CD14-positive monocyte (primary cell): Measurements from ENCODE around the gene ABCB9. TPM values are rescaled to one million over a fixed set of nuclear protein-coding genes. Genes with fewer than 3 reads are reported as not detected.

ENCODE experiments used
- DNase-seq, 3 donors: peaks; one replicate each; pipeline ENCODE4 v3.0.0-alpha.2; 2011 to 2022
- H2AFZ ChIP-seq: 2 replicates; pipeline ENCODE4 v1.6.0; 2012; ENCODE audit warnings: mild to moderate bottlenecking, low read depth, low read length, inconsistent platforms; ENCODE audit not compliant: insufficient read depth, poor library complexity, severe bottlenecking
- H3K27ac ChIP-seq, 2 donors: 1 replicate in 1 of 2; 2 replicates in 1 of 2; pipeline ENCODE4 v1.5.1; 2012 to 2013; ENCODE audit warnings: low read length in 2 of 2, control low read depth in 1 of 2, inconsistent platforms in 1 of 2, low read depth in 1 of 2, mild to moderate bottlenecking in 1 of 2
- H3K27me3 ChIP-seq, 2 donors: one replicate each; pipeline versions ENCODE4 v1.6.0 to v1.6.1; 2011 to 2013; ENCODE audit warnings: low read length in 2 of 2; ENCODE audit not compliant: control insufficient read depth in 2 of 2, insufficient read depth in 2 of 2
- H3K36me3 ChIP-seq, 2 donors: replicated peaks in 1 of 2; 1 replicate in 1 of 2; 2 replicates in 1 of 2; pipeline versions ENCODE4 v1.5.1 to v1.6.1; 2012 to 2013; ENCODE audit warnings: low read length in 2 of 2, control low read depth in 1 of 2, inconsistent platforms in 1 of 2, mild to moderate bottlenecking in 1 of 2; ENCODE audit not compliant: insufficient read depth in 2 of 2, control insufficient read depth in 1 of 2
- H3K4me1 ChIP-seq, 2 donors: 1 replicate in 1 of 2; 2 replicates in 1 of 2; pipeline versions ENCODE4 v1.5.1 to v1.6.1; 2012 to 2013; ENCODE audit warnings: low read length in 2 of 2, control low read depth in 1 of 2, inconsistent platforms in 1 of 2, mild to moderate bottlenecking in 1 of 2, moderate library complexity in 1 of 2; ENCODE audit not compliant: insufficient read depth in 2 of 2, control insufficient read depth in 1 of 2
- H3K4me2 ChIP-seq: replicated peaks from 2 replicates; pipeline ENCODE3; 2012; ENCODE audit warnings: low read length, moderate library complexity, mild to moderate bottlenecking; ENCODE audit not compliant: poor library complexity, severe bottlenecking; ENCODE audit errors: extremely low read depth
- H3K4me3 ChIP-seq, 3 experiments: fragments of 200-600 bp in 1 of 3; sonication (generic) in 1 of 3; replicated peaks in 1 of 3; 1 replicate in 2 of 3; 2 replicates in 1 of 3; pipeline ENCODE4 v1.5.1; 2011 to 2013; ENCODE audit warnings: low read length in 3 of 3, mild to moderate bottlenecking in 3 of 3, control low read depth in 2 of 3, low read depth in 2 of 3, inconsistent platforms in 1 of 3, moderate library complexity in 1 of 3
- H3K79me2 ChIP-seq: 2 replicates; pipeline ENCODE4 v1.6.0; 2012; ENCODE audit warnings: mild to moderate bottlenecking, control low read depth, inconsistent platforms, low read length, moderate library complexity; ENCODE audit not compliant: insufficient read depth
- H3K9ac ChIP-seq: 2 replicates; pipeline ENCODE4 v1.6.0; 2017; ENCODE audit warnings: low read length, mild to moderate bottlenecking; ENCODE audit not compliant: insufficient read depth, poor library complexity, severe bottlenecking
- H3K9me3 ChIP-seq, 2 donors: replicated peaks in 1 of 2; 1 replicate in 1 of 2; 2 replicates in 1 of 2; pipeline versions ENCODE4 v1.5.1 to v1.6.1; 2012 to 2013; ENCODE audit warnings: low read length in 2 of 2, control low read depth in 1 of 2; ENCODE audit not compliant: control insufficient read depth in 1 of 2, insufficient read depth in 1 of 2
- H4K20me1 ChIP-seq: 2 replicates; pipeline ENCODE4 v1.6.0; 2012; ENCODE audit warnings: mild to moderate bottlenecking, low read length, control low read depth, moderate library complexity; ENCODE audit not compliant: insufficient read depth
- H3K27ac Mint-ChIP-seq, 7 donors: one replicate each; pipeline ENCODE4 v1.8.0; 2020; ENCODE audit warnings: mild to moderate bottlenecking in 7 of 7, mixed read lengths in 7 of 7, moderate library complexity in 6 of 7, inconsistent platforms in 2 of 7
- H3K27me3 Mint-ChIP-seq, 3 donors: one replicate each; pipeline ENCODE4 v1.8.0; 2021 to 2022; ENCODE audit warnings: low read depth in 3 of 3, mild to moderate bottlenecking in 3 of 3, mixed read lengths in 3 of 3, moderate library complexity in 3 of 3, inconsistent platforms in 1 of 3
- H3K36me3 Mint-ChIP-seq, 2 donors: one replicate each; pipeline ENCODE4 v1.8.0; 2020; ENCODE audit warnings: mixed read lengths in 2 of 2, inconsistent platforms in 1 of 2, mild to moderate bottlenecking in 1 of 2
- H3K4me1 Mint-ChIP-seq: one replicate; pipeline ENCODE4 v1.8.0; 2020; ENCODE audit warnings: mild to moderate bottlenecking, mixed read lengths
- H3K4me3 Mint-ChIP-seq, 2 donors: one replicate each; pipeline ENCODE4 v1.8.0; 2020; ENCODE audit warnings: mild to moderate bottlenecking in 2 of 2, mixed read lengths in 2 of 2, moderate library complexity in 1 of 2
- H3K9me3 Mint-ChIP-seq, 7 donors: one replicate each; pipeline ENCODE4 v1.8.0; 2020 to 2022; ENCODE audit warnings: mixed read lengths in 7 of 7, mild to moderate bottlenecking in 6 of 7, moderate library complexity in 6 of 7, inconsistent platforms in 2 of 7
- WGBS: methylation state at CpG from one replicate; pipeline ENCODE4 v1.1.5; 2013; ENCODE audit warnings: missing lambda C conversion rate; ENCODE audit not compliant: insufficient coverage; 5-methylcytosine and 5-hydroxymethylcytosine counted together
- intact Hi-C, 2 donors: fragments of 100-400 bp; cut with micrococcal nuclease; formaldehyde crosslinking; loops; one replicate each; pipeline versions ENCODE4 v1.15.0 to v1.15.1; 2023
- polyA plus RNA-seq, 3 donors: library from polyadenylated mRNA; depleted of rRNA in 1 of 3; unstranded in 2 of 3; stranded (reverse) in 1 of 3; fragments of 300-500 nt in 2 of 3; fragments of >200 nt in 1 of 3; fragmentation: Illumina TruSeq in 2 of 3; gene quantifications; 1 replicate in 2 of 3; 2 replicates in 1 of 3; pipeline ENCODE4 v1.2.3, GENCODE V29; 2012 to 2021
- TF ChIP-seq, protein P1 (sequence below): fragments of 200-600 bp; IDR thresholded peaks from one replicate; pipeline ENCODE4 v1.8.0; 2022; ENCODE audit warnings: antibody characterized with exemption, mild to moderate bottlenecking

The ABCB9 gene
- polyA plus RNA-seq, 3 donors, result 0.14 to 1.2 (median 0.22) TPM

DNA sequence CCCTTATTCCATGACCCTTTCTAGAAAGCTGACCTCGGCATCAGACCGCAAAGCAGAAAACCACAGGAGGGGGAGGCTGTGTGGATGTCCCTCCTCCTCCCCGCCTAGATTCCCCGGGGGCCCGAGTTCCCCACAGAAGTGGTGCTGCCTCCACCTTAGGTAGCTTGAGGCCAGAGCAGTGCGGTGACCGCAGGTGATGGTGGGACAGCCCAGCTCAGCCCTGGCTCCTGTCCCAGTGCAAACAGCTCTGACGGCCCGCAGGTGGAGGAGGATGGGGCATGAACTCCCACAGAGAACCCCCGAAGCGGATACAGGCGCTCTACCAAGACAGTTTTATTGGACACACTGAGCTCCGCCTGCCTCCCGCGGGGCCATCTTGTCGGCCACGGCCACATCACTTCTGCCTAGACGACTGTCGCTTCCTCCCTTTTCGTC, 33.7 kb upstream of the ABCB9 start:
- Mint-ChIP-seq H3K36me3 (no peaks in the 10 kb centered on the region), H3K9me3 (no peaks in the 10 kb centered on the region), H3K4me3 (no peak overlapping the region), H3K27me3 (peaks cover 0 to 7% (median 2%) of the 10 kb centered on the region in 3 donors), H3K27ac (peak overlapping the region in 1 of 7 donors; percentile 49), H3K4me1 (no peaks in the 10 kb centered on the region)
- Histone ChIP-seq H3K79me2 (no peaks in the 10 kb centered on the region), H4K20me1 (no peaks in the 10 kb centered on the region), H2AFZ (no peak overlapping the region), H3K9ac (no peak overlapping the region), H3K4me1 (no peaks in the 10 kb centered on the region), H3K27ac (no peak overlapping the region), H3K9me3 (no peaks in the 10 kb centered on the region), H3K4me2 (no peak overlapping the region), H3K27me3 (no peaks in the 10 kb centered on the region), H3K36me3 (no peaks in the 10 kb centered on the region), H3K4me3 (no peak overlapping the region)
- TF ChIP-seq, protein P1, sequence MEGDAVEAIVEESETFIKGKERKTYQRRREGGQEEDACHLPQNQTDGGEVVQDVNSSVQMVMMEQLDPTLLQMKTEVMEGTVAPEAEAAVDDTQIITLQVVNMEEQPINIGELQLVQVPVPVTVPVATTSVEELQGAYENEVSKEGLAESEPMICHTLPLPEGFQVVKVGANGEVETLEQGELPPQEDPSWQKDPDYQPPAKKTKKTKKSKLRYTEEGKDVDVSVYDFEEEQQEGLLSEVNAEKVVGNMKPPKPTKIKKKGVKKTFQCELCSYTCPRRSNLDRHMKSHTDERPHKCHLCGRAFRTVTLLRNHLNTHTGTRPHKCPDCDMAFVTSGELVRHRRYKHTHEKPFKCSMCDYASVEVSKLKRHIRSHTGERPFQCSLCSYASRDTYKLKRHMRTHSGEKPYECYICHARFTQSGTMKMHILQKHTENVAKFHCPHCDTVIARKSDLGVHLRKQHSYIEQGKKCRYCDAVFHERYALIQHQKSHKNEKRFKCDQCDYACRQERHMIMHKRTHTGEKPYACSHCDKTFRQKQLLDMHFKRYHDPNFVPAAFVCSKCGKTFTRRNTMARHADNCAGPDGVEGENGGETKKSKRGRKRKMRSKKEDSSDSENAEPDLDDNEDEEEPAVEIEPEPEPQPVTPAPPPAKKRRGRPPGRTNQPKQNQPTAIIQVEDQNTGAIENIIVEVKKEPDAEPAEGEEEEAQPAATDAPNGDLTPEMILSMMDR, result no peak
- 71% methylated on average over 16 of the region's 20 CpGs for WGBS
- no peak for DNase-seq
- intact Hi-C loops, result no loop called here

DNA sequence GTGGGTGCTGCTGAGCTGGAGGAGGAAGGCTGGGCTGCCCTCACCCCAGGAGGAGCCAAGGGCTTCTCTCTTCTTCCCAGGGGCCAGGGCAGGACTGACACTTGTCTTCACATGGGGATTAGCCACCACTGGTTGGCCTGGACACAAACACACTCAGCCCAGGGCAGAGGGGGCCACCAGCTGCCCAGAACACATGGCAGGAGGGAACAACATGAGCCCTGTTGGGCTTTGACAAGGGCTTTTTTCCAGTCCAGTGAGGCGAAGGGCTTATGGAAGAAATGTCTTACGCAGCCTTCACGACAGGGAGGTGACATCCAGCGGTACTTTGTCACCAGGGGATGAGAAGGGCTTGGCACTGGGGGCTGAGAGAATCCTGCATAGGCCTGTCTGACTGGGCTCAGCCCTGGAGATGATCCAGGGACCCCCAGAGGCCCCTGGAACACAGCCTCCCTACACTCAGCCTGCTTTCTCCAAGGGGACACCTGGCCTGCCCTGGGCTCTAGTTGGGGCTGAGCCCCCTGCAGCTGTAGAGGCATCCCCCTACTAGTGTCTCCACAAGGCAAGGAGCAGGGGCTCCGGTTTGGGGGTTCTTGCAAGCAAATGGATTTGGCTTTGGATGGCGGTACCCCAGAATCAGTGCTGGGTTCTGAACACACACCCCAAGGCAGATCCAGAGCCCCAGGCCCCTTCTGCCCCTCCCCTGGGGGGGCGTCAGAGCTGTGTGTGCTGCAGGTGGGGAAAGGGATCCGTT, 33.1 kb upstream of the ABCB9 start:
- no peak overlapping the region for H3K4me3 Mint-ChIP-seq
- Histone ChIP-seq H3K4me3 (no peak overlapping the region), H4K20me1 (no peaks in the 10 kb centered on the region), H3K79me2 (no peaks in the 10 kb centered on the region), H3K27me3 (no peaks in the 10 kb centered on the region), H3K36me3 (no peaks in the 10 kb centered on the region), H3K4me2 (no peak overlapping the region), H3K27ac (no peak overlapping the region), H2AFZ (no peak overlapping the region), H3K9ac (no peak overlapping the region), H3K9me3 (no peaks in the 10 kb centered on the region), H3K4me1 (no peaks in the 10 kb centered on the region)
- no peaks in the 10 kb centered on the region for H3K4me1 Mint-ChIP-seq
- no peaks in the 10 kb centered on the region for H3K36me3 Mint-ChIP-seq
- intact Hi-C loops, result no loop called here
- H3K27ac Mint-ChIP-seq, result peak overlapping the region in 1 of 7 donors; percentile 13
- DNase-seq, result no peak
- 100% methylated on average over 3 of the region's 8 CpGs for WGBS
- TF ChIP-seq, protein P1, result no peak
- H3K9me3 Mint-ChIP-seq, result no peaks in the 10 kb centered on the region
- H3K27me3 Mint-ChIP-seq, result peaks cover 0 to 7% (median 2%) of the 10 kb centered on the region in 3 donors
